Measurements from ENCODE around the gene PCNX2. TPM values are rescaled to one million over a fixed set of nuclear protein-coding genes. Genes with fewer than 3 reads are reported as not detected.

Gene PCNX2
- total RNA-seq, 1 experiment from 2014 or later: 50.8 TPM

GRCh38 chr1:233333086-233333485 lies 37.6 kb upstream of the PCNX2 start (continued):
- no peak for TF ChIP-seq E2F1 (CRISPR knock-in tag; IDR thresholded peaks at IDR 0.05)
- TF ChIP-seq ZNF512 (CRISPR knock-in tag; IDR thresholded peaks at IDR 0.05; ENCODE audit: borderline replicate concordance): no peak
- no peak for TF ChIP-seq ZBTB21 (CRISPR knock-in tag; IDR thresholded peaks at IDR 0.05; ENCODE audit: borderline replicate concordance)
- TF ChIP-seq GABPB1 (CRISPR knock-in tag; IDR thresholded peaks at IDR 0.05): no peak
- TF ChIP-seq ATF3 (CRISPR knock-in tag; conservative IDR thresholded peaks at IDR 0.05): no peak
- TF ChIP-seq ZNF671 (CRISPR knock-in tag; IDR thresholded peaks at IDR 0.05): no peak
- TF ChIP-seq IRF2 (CRISPR knock-in tag; IDR thresholded peaks at IDR 0.05; ENCODE audit: borderline replicate concordance, low read depth): no peak

- ATAC-seq (no peak), DNase-seq (ENCODE audit: low spot score) (no peak)
- POLR2A ChIA-PET: no interaction called here
- TF ChIP-seq JAZF1 (CRISPR knock-in tag; IDR thresholded peaks at IDR 0.05): no peak
- TF ChIP-seq ESRRA (CRISPR knock-in tag; IDR thresholded peaks at IDR 0.05; ENCODE audit: borderline replicate concordance): no peak
- no peak for TF ChIP-seq GRHL2 (CRISPR knock-in tag; IDR thresholded peaks at IDR 0.05; ENCODE audit: insufficient replicate concordance, severe bottlenecking)
- TF ChIP-seq ATF2 (CRISPR knock-in tag; IDR thresholded peaks at IDR 0.05; ENCODE audit: borderline replicate concordance, low read depth): no peak
- no peak for TF ChIP-seq MLX (CRISPR knock-in tag; IDR thresholded peaks at IDR 0.05)
- TF ChIP-seq CREB1 (CRISPR knock-in tag; IDR thresholded peaks at IDR 0.05): no peak
- no peak for TF ChIP-seq IRF2 (CRISPR knock-in tag; IDR thresholded peaks at IDR 0.05; ENCODE audit: borderline replicate concordance, low read depth)
- TF ChIP-seq AR (CRISPR knock-in tag; IDR thresholded peaks at IDR 0.05): no peak
- TF ChIP-seq PREB (CRISPR knock-in tag; IDR thresholded peaks at IDR 0.05; ENCODE audit: borderline replicate concordance): no peak
- no peak for TF ChIP-seq FOXP4 (CRISPR knock-in tag; IDR thresholded peaks at IDR 0.05)
- no peak for TF ChIP-seq MXD4 (CRISPR knock-in tag; IDR thresholded peaks at IDR 0.05; ENCODE audit: borderline replicate concordance)
- TF ChIP-seq ELF4 (CRISPR knock-in tag; IDR thresholded peaks at IDR 0.05; ENCODE audit: low read depth): no peak
- no peak for TF ChIP-seq FOXK1 (CRISPR knock-in tag; IDR thresholded peaks at IDR 0.05)
- no peak for TF ChIP-seq CBFB (CRISPR knock-in tag; IDR thresholded peaks at IDR 0.05; ENCODE audit: low read depth)
- peak overlapping the region; percentile 68; the same call in 1 of the 2 replicates for H3K27ac Mint-ChIP-seq
- H3K9me3 Mint-ChIP-seq: no peaks in the 10 kb centered on the region
- H3K4me1 Mint-ChIP-seq: peaks cover 42% of the 10 kb centered on the region
- no peak overlapping the region for H3K4me3 Mint-ChIP-seq
- CTCF ChIA-PET: interaction anchor here (1.4 to 1.9 kb wide), 2 partner anchors 11 to 30 kb away, joined by 3 to 4 read pairs; no protein-coding TSS in a partner anchor
- H3K27me3 Mint-ChIP-seq (ENCODE audit: low read depth): peaks cover 11% of the 10 kb centered on the region
- H3K36me3 Mint-ChIP-seq: no peaks in the 10 kb centered on the region
Measured at GRCh38 chr1:233331676-233332519, 36.4 kb upstream of the PCNX2 start.

All from WTC11 (cell line).